ENCODE data around the gene PTPN9. TPM values are rescaled to one million over a fixed set of nuclear protein-coding genes. Genes with fewer than 3 reads are reported as not detected.
"Not testable (repeated sequence)": the region's sequence is repeated elsewhere in the genome, so short reads cannot be mapped to it uniquely, and the experiment has no call there.

The PTPN9 gene
- total RNA-seq, 1 donor: 24.0 TPM

GRCh38 chr15:75544359-75544758 lies 34.8 kb downstream of the PTPN9 start:
- no peak for TF ChIP-seq CTCF (IDR thresholded peaks at IDR 0.05; ENCODE audit: insufficient read depth, low read length)
- H3K4me3 ChIP-seq (ENCODE audit: low read depth, low read length): no peak overlapping the region
- DNase-seq (ENCODE audit: low read depth): no peak

GRCh38 chr15:75542949-75543545 lies 36.1 kb downstream of the PTPN9 start:
- H3K4me3 ChIP-seq (ENCODE audit: low read depth, low read length); DNase-seq (ENCODE audit: low read depth): not testable (repeated sequence)

- no peak for TF ChIP-seq CTCF (IDR thresholded peaks at IDR 0.05; ENCODE audit: insufficient read depth, low read length)
- no peak for DNase-seq (ENCODE audit: low read depth)
- H3K4me3 ChIP-seq (ENCODE audit: low read depth, low read length): no peak overlapping the region
Observed at GRCh38 chr15:75542386-75542797, 36.7 kb downstream of the PTPN9 start.

GRCh38 chr15:75538376-75538775 lies 40.7 kb downstream of the PTPN9 start:
- no peak for DNase-seq (ENCODE audit: low read depth)
- H3K4me3 ChIP-seq (ENCODE audit: low read depth, low read length): no peak overlapping the region
- TF ChIP-seq CTCF (IDR thresholded peaks at IDR 0.05; ENCODE audit: insufficient read depth, low read length): no peak

- no peak overlapping the region for H3K4me3 ChIP-seq (ENCODE audit: low read depth, low read length)
- no peak for TF ChIP-seq CTCF (IDR thresholded peaks at IDR 0.05; ENCODE audit: insufficient read depth, low read length)
- DNase-seq (ENCODE audit: low read depth): no peak
Observed at GRCh38 chr15:75533945-75534344, 45.2 kb downstream of the PTPN9 start.

- H3K4me3 ChIP-seq (ENCODE audit: low read depth, low read length): no peak overlapping the region
- peak; percentile 31 for TF ChIP-seq CTCF (IDR thresholded peaks at IDR 0.05; ENCODE audit: insufficient read depth, low read length)
- peak; percentile 63 for DNase-seq (ENCODE audit: low read depth)
Observed at GRCh38 chr15:75532413-75533250, 46.5 kb downstream of the PTPN9 start.

GRCh38 chr15:75531041-75531450 lies 48.1 kb downstream of the PTPN9 start:
- DNase-seq (ENCODE audit: low read depth): peak; percentile 77
- no peak for TF ChIP-seq CTCF (IDR thresholded peaks at IDR 0.05; ENCODE audit: insufficient read depth, low read length)
- H3K4me3 ChIP-seq (ENCODE audit: low read depth, low read length): no peak overlapping the region
